Astrocyte (in vitro differentiated cells and primary cell): ENCODE results near the gene OSBPL1A.

Experiments
- CTCF ChIP-seq: IDR thresholded peaks from 2 replicates; pipeline ENCODE4 v1.5.1; 2011; ENCODE audit warnings: low read depth, mild to moderate bottlenecking, inconsistent platforms, low read length, moderate library complexity; ENCODE audit not compliant: insufficient read depth
- EZH2 ChIP-seq: IDR thresholded peaks from 2 replicates; pipeline ENCODE4 v1.6.1; 2012; ENCODE audit warnings: mild to moderate bottlenecking, low read length, inconsistent platforms; ENCODE audit not compliant: insufficient read depth

DNA sequence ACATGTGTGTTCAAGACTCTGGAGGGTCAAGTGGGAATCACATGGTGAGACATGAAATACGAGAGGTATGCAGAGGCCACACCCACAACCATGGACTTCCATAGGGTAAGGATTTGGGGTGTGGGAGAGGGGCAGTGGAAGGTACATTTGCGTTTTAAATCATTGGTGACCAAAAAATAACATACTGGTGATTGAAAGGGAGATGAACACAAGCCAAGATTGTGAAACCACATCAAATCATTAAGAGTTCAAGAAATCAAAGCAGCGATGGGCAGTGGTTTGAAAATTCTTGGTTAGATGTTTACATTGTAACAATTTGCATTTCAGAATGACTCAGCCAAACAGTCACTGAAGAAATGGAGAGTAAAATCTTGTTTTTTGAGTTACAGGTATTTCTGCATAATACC is 260.7 kb downstream of the OSBPL1A start:
- TF ChIP-seq CTCF (no peak), EZH2 (no peak)
